Measurements from ENCODE around the gene ZNF592.

ZNF592 gene

DNA sequence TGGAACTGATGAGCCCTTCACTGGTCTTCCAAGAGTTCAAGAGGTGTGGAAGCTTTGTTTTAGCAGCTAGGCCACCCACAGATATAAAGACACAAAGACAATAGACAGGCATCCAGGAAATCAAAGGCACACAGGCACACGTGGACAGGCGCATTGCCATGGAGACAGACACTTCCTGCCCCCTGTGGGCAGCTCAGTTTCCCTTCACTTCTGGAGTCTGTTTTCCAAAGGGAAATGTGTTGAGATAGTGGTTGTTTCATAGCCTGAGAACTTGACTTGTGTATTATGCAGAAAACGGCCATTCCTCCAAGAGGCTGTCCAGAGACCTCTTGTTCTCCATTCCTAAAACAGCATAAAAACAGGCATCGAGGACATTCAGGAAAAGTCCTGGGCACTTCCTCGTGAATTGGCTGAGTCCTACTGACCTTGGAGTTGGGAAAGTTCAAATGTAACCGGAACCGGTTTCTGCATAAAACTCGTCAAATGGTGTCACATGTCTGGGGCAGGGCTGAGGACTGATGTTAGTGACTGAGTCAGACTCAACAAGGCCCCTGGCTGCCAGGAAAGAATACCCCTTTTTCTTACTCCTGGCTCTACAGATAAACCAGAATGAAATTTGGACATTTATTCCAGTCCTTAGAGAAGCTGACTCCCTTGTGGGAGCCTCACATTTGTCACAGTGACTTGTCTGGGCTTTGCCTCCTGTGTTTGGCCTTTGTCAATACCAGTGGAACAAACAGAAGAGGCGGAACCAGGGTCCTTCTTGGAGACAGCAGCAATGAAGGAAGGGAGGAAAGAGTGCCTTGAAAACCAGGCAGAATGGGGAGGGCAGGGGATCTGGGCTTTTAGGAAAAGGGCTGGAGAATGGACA lies 70.1 kb downstream of the ZNF592 start:
- no peaks in the 10 kb centered on the region for H3K9me3 ChIP-seq (ENCODE audit: low read depth, low read length)
- no peak overlapping the region for H3K4me3 ChIP-seq
- DNase-seq (ENCODE audit: low read depth, low spot score) = no peak
- no peak overlapping the region for H3K27ac ChIP-seq
- no peak overlapping the region for H3K9ac ChIP-seq (ENCODE audit: insufficient read length)
- TF ChIP-seq EZH2 (IDR thresholded peaks at IDR 0.05) (no peak), POLR2AphosphoS5 (IDR thresholded peaks at IDR 0.05; ENCODE audit: borderline replicate concordance, low read depth, low read length) (no peak), FOXP2 (optimal IDR thresholded peaks at IDR 0.05; ENCODE audit: control extremely low read depth, extremely low read length, insufficient read depth) (no peak)
- H3K36me3 ChIP-seq (ENCODE audit: insufficient read depth, low read length) = no peaks in the 10 kb centered on the region

DNA sequence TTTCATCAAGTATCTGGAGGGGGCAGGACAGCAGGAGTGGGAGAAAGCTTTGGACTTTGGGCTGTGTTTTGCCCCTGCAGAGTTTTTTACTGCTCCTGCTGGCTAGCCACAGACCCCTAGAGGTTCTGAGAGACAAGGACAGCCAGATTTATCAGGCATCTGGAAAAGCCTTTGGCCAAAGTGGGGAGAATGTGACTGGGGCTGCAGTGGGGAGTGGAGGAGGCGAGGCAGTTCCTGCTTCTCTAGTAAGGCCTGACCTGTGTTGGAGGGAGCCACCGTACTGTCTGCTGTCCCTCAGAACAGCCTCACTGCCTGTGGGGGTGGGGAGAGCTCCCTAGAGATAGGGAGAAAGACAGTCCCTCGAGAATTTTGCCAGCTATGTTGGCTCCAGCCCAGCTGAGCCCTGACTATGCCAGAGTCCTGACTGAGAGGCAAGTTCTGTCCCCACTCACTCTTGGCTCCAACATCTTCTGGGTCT lies 70.9 kb downstream of the ZNF592 start:
- Histone ChIP-seq H3K9me3 (ENCODE audit: low read depth, low read length) (no peaks in the 10 kb centered on the region), H3K27ac (no peak overlapping the region), H3K36me3 (ENCODE audit: insufficient read depth, low read length) (no peaks in the 10 kb centered on the region), H3K9ac (ENCODE audit: insufficient read length) (no peak overlapping the region), H3K4me3 (no peak overlapping the region)
- DNase-seq (ENCODE audit: low read depth, low spot score) = no peak
- no peak for TF ChIP-seq FOXP2 (optimal IDR thresholded peaks at IDR 0.05; ENCODE audit: control extremely low read depth, extremely low read length, insufficient read depth)
- TF ChIP-seq EZH2 (IDR thresholded peaks at IDR 0.05) = no peak
- TF ChIP-seq POLR2AphosphoS5 (IDR thresholded peaks at IDR 0.05; ENCODE audit: borderline replicate concordance, low read depth, low read length) = no peak

- Histone ChIP-seq H3K4me3 (no peak overlapping the region), H3K36me3 (ENCODE audit: insufficient read depth, low read length) (no peaks in the 10 kb centered on the region), H3K27ac (no peak overlapping the region), H3K9ac (ENCODE audit: insufficient read length) (no peak overlapping the region), H3K9me3 (ENCODE audit: low read depth, low read length) (no peaks in the 10 kb centered on the region)
- DNase-seq (ENCODE audit: low read depth, low spot score) = no peak
- TF ChIP-seq POLR2AphosphoS5 (IDR thresholded peaks at IDR 0.05; ENCODE audit: borderline replicate concordance, low read depth, low read length) (no peak), FOXP2 (optimal IDR thresholded peaks at IDR 0.05; ENCODE audit: control extremely low read depth, extremely low read length, insufficient read depth) (no peak), EZH2 (IDR thresholded peaks at IDR 0.05) (no peak)
These were observed 71.4 kb downstream of the ZNF592 start for GRCh38 chr15:84819791-84820190.

DNA sequence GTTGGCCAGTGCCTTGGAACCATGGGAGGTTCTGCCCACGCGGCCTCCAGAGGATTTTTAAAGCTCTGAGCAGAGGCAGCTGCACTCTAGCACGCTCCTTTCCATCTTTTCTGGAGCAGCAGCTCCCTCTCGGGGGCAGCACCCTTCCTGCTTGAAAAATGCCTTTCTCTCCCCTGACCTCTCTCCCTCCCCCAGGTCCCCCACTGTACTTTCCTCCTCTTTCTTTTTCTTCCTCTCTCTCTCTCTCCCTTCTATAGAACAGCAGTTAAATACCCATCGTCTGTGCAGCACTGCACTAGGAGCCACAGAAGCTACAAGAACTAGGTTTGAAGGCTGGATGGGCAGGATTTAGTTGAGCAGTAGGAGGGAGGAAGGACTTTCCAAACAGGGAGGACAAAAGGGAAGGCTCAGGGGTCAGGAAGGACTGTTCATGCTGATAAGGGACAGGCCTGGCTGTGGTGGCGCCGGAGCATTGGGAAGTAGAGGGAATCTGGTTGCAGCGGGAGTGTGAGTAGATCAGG lies 73.2 kb downstream of the ZNF592 start:
- no peak overlapping the region for H3K4me3 ChIP-seq
- TF ChIP-seq EZH2 (IDR thresholded peaks at IDR 0.05) (no peak), POLR2AphosphoS5 (IDR thresholded peaks at IDR 0.05; ENCODE audit: borderline replicate concordance, low read depth, low read length) (no peak)
- no peak overlapping the region for H3K27ac ChIP-seq
- no peaks in the 10 kb centered on the region for H3K36me3 ChIP-seq (ENCODE audit: insufficient read depth, low read length)
- H3K9me3 ChIP-seq (ENCODE audit: low read depth, low read length) = no peaks in the 10 kb centered on the region
- DNase-seq (ENCODE audit: low read depth, low spot score) = no peak
- H3K9ac ChIP-seq (ENCODE audit: insufficient read length) = no peak overlapping the region

DNA sequence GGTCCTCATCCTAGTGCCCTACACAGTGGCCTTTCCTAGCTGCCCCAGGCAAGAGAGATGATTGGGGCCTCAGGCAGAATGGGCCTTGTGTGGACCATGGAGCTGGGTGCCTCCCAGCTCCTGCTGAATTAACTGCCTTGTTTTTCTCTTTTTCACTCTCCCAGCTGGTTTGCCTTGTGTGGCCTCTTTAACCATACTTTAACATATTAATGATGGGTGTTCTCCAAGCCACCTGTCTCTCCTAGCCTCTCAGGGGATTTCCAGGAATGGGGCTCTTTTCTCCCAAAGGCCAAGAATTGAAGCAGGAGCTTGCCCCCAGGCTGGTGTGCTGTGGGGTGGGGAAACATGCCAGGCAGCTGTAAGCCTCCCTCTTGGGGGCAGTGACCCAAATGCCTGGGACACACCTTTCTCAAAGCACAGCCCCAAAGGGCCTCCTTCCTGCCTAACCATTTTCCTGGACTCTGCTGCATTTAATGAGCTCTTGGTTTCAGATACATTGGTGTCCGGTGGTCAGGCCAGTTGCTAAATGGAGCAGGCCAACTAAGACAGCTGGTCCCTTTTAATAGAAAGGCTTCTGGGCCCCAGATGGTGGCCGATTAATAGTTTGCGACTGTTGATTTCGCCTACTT lies 74.4 kb downstream of the ZNF592 start:
- Histone ChIP-seq H3K9me3 (ENCODE audit: low read depth, low read length) (no peaks in the 10 kb centered on the region), H3K36me3 (ENCODE audit: insufficient read depth, low read length) (no peaks in the 10 kb centered on the region), H3K4me3 (no peak overlapping the region), H3K27ac (no peak overlapping the region), H3K9ac (ENCODE audit: insufficient read length) (no peak overlapping the region)
- TF ChIP-seq EZH2 (IDR thresholded peaks at IDR 0.05) = no peak
- no peak for TF ChIP-seq FOXP2 (optimal IDR thresholded peaks at IDR 0.05; ENCODE audit: control extremely low read depth, extremely low read length, insufficient read depth)
- no peak for TF ChIP-seq POLR2AphosphoS5 (IDR thresholded peaks at IDR 0.05; ENCODE audit: borderline replicate concordance, low read depth, low read length)
- DNase-seq (ENCODE audit: low read depth, low spot score) = no peak

- Histone ChIP-seq H3K36me3 (ENCODE audit: insufficient read depth, low read length) (no peaks in the 10 kb centered on the region), H3K4me3 (no peak overlapping the region), H3K9me3 (ENCODE audit: low read depth, low read length) (no peaks in the 10 kb centered on the region), H3K27ac (no peak overlapping the region), H3K9ac (ENCODE audit: insufficient read length) (no peak overlapping the region)
- TF ChIP-seq POLR2AphosphoS5 (IDR thresholded peaks at IDR 0.05; ENCODE audit: borderline replicate concordance, low read depth, low read length) = no peak
- TF ChIP-seq EZH2 (IDR thresholded peaks at IDR 0.05) = no peak
- TF ChIP-seq FOXP2 (optimal IDR thresholded peaks at IDR 0.05; ENCODE audit: control extremely low read depth, extremely low read length, insufficient read depth) = no peak
- DNase-seq (ENCODE audit: low read depth, low spot score) = no peak
These were observed 75.0 kb downstream of the ZNF592 start for GRCh38 chr15:84823282-84823878.

DNA sequence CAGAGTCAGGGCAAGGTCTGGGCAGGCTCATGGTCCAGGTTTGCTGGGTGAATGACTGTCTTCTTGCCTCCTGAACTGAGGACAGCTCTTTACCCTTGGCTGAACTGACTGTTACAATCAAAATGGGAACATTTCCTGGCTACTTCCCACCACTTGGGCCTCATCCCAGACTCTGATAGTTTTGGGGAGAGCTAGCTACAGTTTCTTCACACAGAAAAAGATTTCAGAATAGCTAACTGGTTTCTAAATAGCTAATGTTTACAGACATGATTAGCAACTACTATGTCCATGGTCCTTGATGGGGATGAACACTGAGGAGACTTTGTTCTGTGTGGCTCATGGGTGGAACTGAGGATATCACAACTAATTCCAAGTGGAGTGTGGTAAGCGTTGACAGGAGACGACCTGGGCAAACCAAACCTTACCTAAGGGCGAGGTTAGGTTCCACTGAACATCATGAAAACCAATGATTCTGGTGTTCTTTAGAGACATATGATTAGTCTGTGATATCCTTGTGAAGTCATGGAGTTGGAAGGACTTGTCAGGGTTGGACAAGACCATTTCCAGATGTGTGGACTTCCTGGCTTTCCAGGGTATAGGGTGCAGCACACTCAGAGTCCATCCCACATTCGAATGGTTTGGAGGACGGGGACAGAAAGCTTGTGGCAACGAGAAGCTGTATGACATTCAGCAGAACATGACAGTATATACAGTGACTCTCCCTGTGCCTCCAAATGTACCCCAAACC lies 76.0 kb downstream of the ZNF592 start:
- H3K4me3 ChIP-seq = no peak overlapping the region
- no peak for DNase-seq (ENCODE audit: low read depth, low spot score)
- no peak overlapping the region for H3K9ac ChIP-seq (ENCODE audit: insufficient read length)
- H3K27ac ChIP-seq = no peak overlapping the region
- H3K36me3 ChIP-seq (ENCODE audit: insufficient read depth, low read length) = no peaks in the 10 kb centered on the region
- H3K9me3 ChIP-seq (ENCODE audit: low read depth, low read length) = no peaks in the 10 kb centered on the region
- no peak for TF ChIP-seq POLR2AphosphoS5 (IDR thresholded peaks at IDR 0.05; ENCODE audit: borderline replicate concordance, low read depth, low read length)

DNA sequence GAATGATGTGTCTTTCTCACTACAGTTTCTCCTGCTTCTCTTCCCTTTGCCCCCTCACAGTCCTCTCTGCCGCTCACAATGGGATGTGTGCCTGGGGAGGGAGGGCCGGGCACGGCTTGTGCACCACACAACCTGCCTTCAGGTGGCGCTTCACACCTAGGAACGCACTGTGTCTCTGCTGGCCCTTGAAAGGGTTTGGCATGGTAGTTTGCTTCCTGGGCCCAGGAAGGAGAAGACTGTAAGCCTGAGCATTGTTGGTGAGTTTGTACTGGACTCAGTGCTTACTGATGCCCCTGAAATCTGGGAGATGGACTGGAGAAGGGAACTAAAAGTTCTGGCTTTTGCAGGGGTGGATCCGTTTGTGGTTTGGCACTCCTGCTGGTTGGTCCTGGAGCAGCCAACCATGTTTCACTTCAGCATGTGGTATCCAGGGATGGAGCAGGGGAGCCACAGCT lies 78.0 kb downstream of the ZNF592 start:
- TF ChIP-seq FOXP2 (optimal IDR thresholded peaks at IDR 0.05; ENCODE audit: control extremely low read depth, extremely low read length, insufficient read depth) (no peak), POLR2AphosphoS5 (IDR thresholded peaks at IDR 0.05; ENCODE audit: borderline replicate concordance, low read depth, low read length) (no peak), EZH2 (IDR thresholded peaks at IDR 0.05) (no peak)
- Histone ChIP-seq H3K36me3 (ENCODE audit: insufficient read depth, low read length) (no peaks in the 10 kb centered on the region), H3K9ac (ENCODE audit: insufficient read length) (no peak overlapping the region), H3K27ac (no peak overlapping the region), H3K9me3 (ENCODE audit: low read depth, low read length) (no peaks in the 10 kb centered on the region), H3K4me3 (no peak overlapping the region)
- DNase-seq (ENCODE audit: low read depth, low spot score) = no peak

All from SK-N-MC (cell line).